ENCODE results near the gene AK3.

The AK3 gene

GRCh38 chr9:4680173-4680525, 60.9 kb downstream of the AK3 start:
- H3K4me1 ChIP-seq (ENCODE audit: insufficient read depth, low read length): peaks cover 23% of the 10 kb centered on the region
- H3K36me3 ChIP-seq (ENCODE audit: insufficient read depth, low read length): peaks cover 6% of the 10 kb centered on the region
- 4% methylated on average over 10 of the region's 10 CpGs for WGBS
- no peaks in the 10 kb centered on the region for H3K27me3 ChIP-seq (ENCODE audit: insufficient read depth, low read length)
- peak overlapping the region; percentile 66 for H3K4me3 ChIP-seq (ENCODE audit: low read length)
- H3K27ac ChIP-seq (ENCODE audit: low read depth, low read length): peak overlapping the region; percentile 91; the same call in 1 of the 2 replicates
- H3K9ac ChIP-seq (ENCODE audit: low read depth, low read length): peak overlapping the region; percentile 80
- H3K9me3 ChIP-seq (ENCODE audit: insufficient read depth, low read depth, low read length): no peaks in the 10 kb centered on the region

GRCh38 chr9:4679268-4680172, 61.5 kb downstream of the AK3 start, which contains the start of gene CDC37L1:
TSS of gene CDC37L1 (plus strand) at chr9:4679569. CDS start at chr9:4679768, 199 bp downstream.
- Histone ChIP-seq H3K27ac (ENCODE audit: low read depth, low read length) (peak within 1 kb of the TSS; percentile 96), H3K27me3 (ENCODE audit: insufficient read depth, low read length) (no peaks in the 10 kb centered on the region), H3K36me3 (ENCODE audit: insufficient read depth, low read length) (no peaks in the 10 kb centered on the region; the same call in 1 of the 2 replicates), H3K9me3 (ENCODE audit: insufficient read depth, low read depth, low read length) (no peaks in the 10 kb centered on the region), H3K9ac (ENCODE audit: low read depth, low read length) (peak within 1 kb of the TSS; percentile 91), H3K4me3 (ENCODE audit: low read length) (peak within 1 kb of the TSS; percentile 66), H3K4me1 (ENCODE audit: insufficient read depth, low read length) (peaks cover 23% of the 10 kb centered on the region)
- under 1% methylated on average over 66 of the region's 66 CpGs for WGBS

- H3K4me1 ChIP-seq (ENCODE audit: insufficient read depth, low read length): peaks cover 23% of the 10 kb centered on the region
- H3K36me3 ChIP-seq (ENCODE audit: insufficient read depth, low read length): no peaks in the 10 kb centered on the region
- WGBS: 4% methylated on average over 16 of the region's 16 CpGs
- H3K9ac ChIP-seq (ENCODE audit: low read depth, low read length): peak overlapping the region; percentile 91
- no peaks in the 10 kb centered on the region for H3K27me3 ChIP-seq (ENCODE audit: insufficient read depth, low read length)
- H3K27ac ChIP-seq (ENCODE audit: low read depth, low read length): peak overlapping the region; percentile 96
- H3K9me3 ChIP-seq (ENCODE audit: insufficient read depth, low read depth, low read length): no peaks in the 10 kb centered on the region
- peak overlapping the region; percentile 66 for H3K4me3 ChIP-seq (ENCODE audit: low read length)
Observed at GRCh38 chr9:4678679-4679267, 62.2 kb downstream of the AK3 start.

GRCh38 chr9:4677392-4677791, 63.6 kb downstream of the AK3 start:
- Histone ChIP-seq H3K36me3 (ENCODE audit: insufficient read depth, low read length) (no peaks in the 10 kb centered on the region), H3K4me1 (ENCODE audit: insufficient read depth, low read length) (peaks cover 23% of the 10 kb centered on the region), H3K9me3 (ENCODE audit: insufficient read depth, low read depth, low read length) (no peaks in the 10 kb centered on the region), H3K27me3 (ENCODE audit: insufficient read depth, low read length) (no peaks in the 10 kb centered on the region), H3K9ac (ENCODE audit: low read depth, low read length) (no peak overlapping the region), H3K4me3 (ENCODE audit: low read length) (no peak overlapping the region), H3K27ac (ENCODE audit: low read depth, low read length) (no peak overlapping the region)
- 94% methylated on average over 3 of the region's 3 CpGs for WGBS

GRCh38 chr9:4674783-4675182, 66.2 kb downstream of the AK3 start:
- Histone ChIP-seq H3K9ac (ENCODE audit: low read depth, low read length) (no peak overlapping the region), H3K36me3 (ENCODE audit: insufficient read depth, low read length) (no peaks in the 10 kb centered on the region), H3K9me3 (ENCODE audit: insufficient read depth, low read depth, low read length) (no peaks in the 10 kb centered on the region), H3K27ac (ENCODE audit: low read depth, low read length) (no peak overlapping the region), H3K27me3 (ENCODE audit: insufficient read depth, low read length) (no peaks in the 10 kb centered on the region), H3K4me3 (ENCODE audit: low read length) (no peak overlapping the region), H3K4me1 (ENCODE audit: insufficient read depth, low read length) (peaks cover 24% of the 10 kb centered on the region)

GRCh38 chr9:4671737-4672136, 69.3 kb downstream of the AK3 start:
- Histone ChIP-seq H3K4me1 (ENCODE audit: insufficient read depth, low read length) (peaks cover 9% of the 10 kb centered on the region; the same call in 1 of the 2 replicates), H3K27me3 (ENCODE audit: insufficient read depth, low read length) (peaks cover 8% of the 10 kb centered on the region; the same call in 1 of the 2 replicates), H3K9ac (ENCODE audit: low read depth, low read length) (no peak overlapping the region), H3K27ac (ENCODE audit: low read depth, low read length) (no peak overlapping the region), H3K36me3 (ENCODE audit: insufficient read depth, low read length) (no peaks in the 10 kb centered on the region), H3K4me3 (ENCODE audit: low read length) (no peak overlapping the region), H3K9me3 (ENCODE audit: insufficient read depth, low read depth, low read length) (no peaks in the 10 kb centered on the region)
- 87% methylated on average over 1 of the region's 1 CpG for WGBS

- WGBS: 55% methylated on average over 2 of the region's 3 CpGs
- Histone ChIP-seq H3K4me1 (ENCODE audit: insufficient read depth, low read length) (peaks cover 15% of the 10 kb centered on the region), H3K9ac (ENCODE audit: low read depth, low read length) (no peak overlapping the region; the same call in 1 of the 2 replicates), H3K9me3 (ENCODE audit: insufficient read depth, low read depth, low read length) (no peaks in the 10 kb centered on the region), H3K27me3 (ENCODE audit: insufficient read depth, low read length) (peaks cover 8% of the 10 kb centered on the region; the same call in 1 of the 2 replicates), H3K27ac (ENCODE audit: low read depth, low read length) (no peak overlapping the region; the same call in 1 of the 2 replicates), H3K4me3 (ENCODE audit: low read length) (no peak overlapping the region), H3K36me3 (ENCODE audit: insufficient read depth, low read length) (no peaks in the 10 kb centered on the region)
Observed at GRCh38 chr9:4670591-4670990, 70.4 kb downstream of the AK3 start.

GRCh38 chr9:4669890-4670289, 71.1 kb downstream of the AK3 start:
- Histone ChIP-seq H3K36me3 (ENCODE audit: insufficient read depth, low read length) (no peaks in the 10 kb centered on the region), H3K27ac (ENCODE audit: low read depth, low read length) (no peak overlapping the region), H3K4me3 (ENCODE audit: low read length) (no peak overlapping the region), H3K9me3 (ENCODE audit: insufficient read depth, low read depth, low read length) (no peaks in the 10 kb centered on the region), H3K27me3 (ENCODE audit: insufficient read depth, low read length) (peaks cover 8% of the 10 kb centered on the region; the same call in 1 of the 2 replicates), H3K9ac (ENCODE audit: low read depth, low read length) (no peak overlapping the region), H3K4me1 (ENCODE audit: insufficient read depth, low read length) (peaks cover 22% of the 10 kb centered on the region)

- WGBS: 93% methylated on average over 2 of the region's 2 CpGs
- H3K27me3 ChIP-seq (ENCODE audit: insufficient read depth, low read length): peaks cover 8% of the 10 kb centered on the region; the same call in 1 of the 2 replicates
- no peak overlapping the region for H3K4me3 ChIP-seq (ENCODE audit: low read length)
- no peaks in the 10 kb centered on the region for H3K36me3 ChIP-seq (ENCODE audit: insufficient read depth, low read length)
- no peak overlapping the region for H3K27ac ChIP-seq (ENCODE audit: low read depth, low read length)
- H3K4me1 ChIP-seq (ENCODE audit: insufficient read depth, low read length): peaks cover 34% of the 10 kb centered on the region
- no peaks in the 10 kb centered on the region for H3K9me3 ChIP-seq (ENCODE audit: insufficient read depth, low read depth, low read length)
- H3K9ac ChIP-seq (ENCODE audit: low read depth, low read length): no peak overlapping the region
Observed at GRCh38 chr9:4668604-4669003, 72.4 kb downstream of the AK3 start.

GRCh38 chr9:4667681-4668080, 73.3 kb downstream of the AK3 start:
- WGBS: 95% methylated on average over 1 of the region's 1 CpG

GRCh38 chr9:4666042-4666699, 74.8 kb downstream of the AK3 start, which contains the start of gene SPATA6L:
TSS of gene SPATA6L (minus strand) at chr9:4666480. CDS start at chr9:4666250, 230 bp downstream.
- no peaks in the 10 kb centered on the region for H3K9me3 ChIP-seq (ENCODE audit: insufficient read depth, low read depth, low read length)
- H3K27me3 ChIP-seq (ENCODE audit: insufficient read depth, low read length): peaks cover 8% of the 10 kb centered on the region; the same call in 1 of the 2 replicates
- H3K9ac ChIP-seq (ENCODE audit: low read depth, low read length): peak within 1 kb of the TSS; percentile 63
- H3K4me3 ChIP-seq (ENCODE audit: low read length): peak within 1 kb of the TSS; percentile 91
- no peak within 1 kb of the TSS for H3K27ac ChIP-seq (ENCODE audit: low read depth, low read length)
- WGBS: 3% methylated on average over 34 of the region's 36 CpGs
- no peaks in the 10 kb centered on the region for H3K36me3 ChIP-seq (ENCODE audit: insufficient read depth, low read length)
- peaks cover 46% of the 10 kb centered on the region for H3K4me1 ChIP-seq (ENCODE audit: insufficient read depth, low read length)

More at GRCh38 chr9:4667681-4668080, 73.3 kb downstream of the AK3 start:
- H3K4me1 ChIP-seq (ENCODE audit: insufficient read depth, low read length): peaks cover 40% of the 10 kb centered on the region
- H3K27ac ChIP-seq (ENCODE audit: low read depth, low read length): no peak overlapping the region
- H3K9me3 ChIP-seq (ENCODE audit: insufficient read depth, low read depth, low read length): no peaks in the 10 kb centered on the region
- H3K27me3 ChIP-seq (ENCODE audit: insufficient read depth, low read length): peaks cover 8% of the 10 kb centered on the region; the same call in 1 of the 2 replicates
- no peaks in the 10 kb centered on the region for H3K36me3 ChIP-seq (ENCODE audit: insufficient read depth, low read length)
- no peak overlapping the region for H3K4me3 ChIP-seq (ENCODE audit: low read length)
- no peak overlapping the region for H3K9ac ChIP-seq (ENCODE audit: low read depth, low read length)

Measured in HUES64 (cell line).